Measurements from ENCODE around the gene HOXB2.

The HOXB2 gene

DNA sequence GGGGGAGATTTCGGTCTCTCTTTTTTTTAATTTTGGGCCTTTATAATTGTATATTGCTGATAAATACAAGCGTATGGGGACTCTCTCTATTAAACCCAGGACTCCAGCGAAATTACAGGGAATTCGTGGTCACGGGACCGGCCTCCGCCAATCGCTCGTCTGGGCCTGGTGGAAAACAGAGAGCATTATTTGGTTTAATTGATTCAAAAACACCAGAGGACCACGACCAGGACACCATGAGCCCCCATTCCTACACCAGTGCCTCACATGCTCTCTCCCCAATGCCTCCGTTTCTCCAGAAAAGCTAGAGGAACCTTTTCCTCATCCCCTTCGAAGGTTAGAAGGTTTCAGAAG, at the start of gene HOXB2:
TSS of gene HOXB2 (minus strand) at position 88 of the 354 bp plus-strand sequence. CDS start 198 bp downstream, outside the sequence.
- Histone ChIP-seq H3K27ac (peak within 1 kb of the TSS; percentile 55), H3K36me3 (ENCODE audit: control insufficient read depth, insufficient read depth, low read length) (no peaks in the 10 kb centered on the region), H3K79me2 (no peaks in the 10 kb centered on the region)

GRCh38 chr17:48593840-48594537, 49.1 kb upstream of the HOXB2 start:
- TF ChIP-seq, protein P1, sequence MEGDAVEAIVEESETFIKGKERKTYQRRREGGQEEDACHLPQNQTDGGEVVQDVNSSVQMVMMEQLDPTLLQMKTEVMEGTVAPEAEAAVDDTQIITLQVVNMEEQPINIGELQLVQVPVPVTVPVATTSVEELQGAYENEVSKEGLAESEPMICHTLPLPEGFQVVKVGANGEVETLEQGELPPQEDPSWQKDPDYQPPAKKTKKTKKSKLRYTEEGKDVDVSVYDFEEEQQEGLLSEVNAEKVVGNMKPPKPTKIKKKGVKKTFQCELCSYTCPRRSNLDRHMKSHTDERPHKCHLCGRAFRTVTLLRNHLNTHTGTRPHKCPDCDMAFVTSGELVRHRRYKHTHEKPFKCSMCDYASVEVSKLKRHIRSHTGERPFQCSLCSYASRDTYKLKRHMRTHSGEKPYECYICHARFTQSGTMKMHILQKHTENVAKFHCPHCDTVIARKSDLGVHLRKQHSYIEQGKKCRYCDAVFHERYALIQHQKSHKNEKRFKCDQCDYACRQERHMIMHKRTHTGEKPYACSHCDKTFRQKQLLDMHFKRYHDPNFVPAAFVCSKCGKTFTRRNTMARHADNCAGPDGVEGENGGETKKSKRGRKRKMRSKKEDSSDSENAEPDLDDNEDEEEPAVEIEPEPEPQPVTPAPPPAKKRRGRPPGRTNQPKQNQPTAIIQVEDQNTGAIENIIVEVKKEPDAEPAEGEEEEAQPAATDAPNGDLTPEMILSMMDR (IDR thresholded peaks at IDR 0.05): peak; percentile 50
- Histone ChIP-seq H3K27ac (no peak overlapping the region), H3K36me3 (ENCODE audit: control insufficient read depth, insufficient read depth, low read length) (no peaks in the 10 kb centered on the region), H3K9me3 (ENCODE audit: control insufficient read depth, low read length) (no peaks in the 10 kb centered on the region), H3K4me1 (no peaks in the 10 kb centered on the region), H2AFZ (no peak overlapping the region), H3K27me3 (ENCODE audit: control insufficient read depth, insufficient read depth, low read length) (peaks cover 6% of the 10 kb centered on the region), H3K9ac (no peak overlapping the region), H3K79me2 (no peaks in the 10 kb centered on the region), H3K4me2 (ENCODE audit: low read length) (peak overlapping the region; percentile 97), H3K4me3 (ENCODE audit: low read depth, low read length) (peak overlapping the region; percentile 58)

More for the DNA sequence above, at the start of gene HOXB2:
- Histone ChIP-seq H3K27me3 (ENCODE audit: control insufficient read depth, insufficient read depth, low read length) (no peaks in the 10 kb centered on the region), H2AFZ (no peak within 1 kb of the TSS), H3K4me1 (no peaks in the 10 kb centered on the region), H3K9ac (no peak within 1 kb of the TSS), H3K4me3 (ENCODE audit: low read depth, low read length) (peak within 1 kb of the TSS; percentile 97), H3K4me2 (ENCODE audit: low read length) (peak within 1 kb of the TSS; percentile 65), H3K9me3 (ENCODE audit: control insufficient read depth, low read length) (no peaks in the 10 kb centered on the region)
- TF ChIP-seq, protein P1 (IDR thresholded peaks at IDR 0.05): no peak

- Histone ChIP-seq H3K4me1 (no peaks in the 10 kb centered on the region), H2AFZ (no peak within 1 kb of the TSS), H3K27ac (no peak within 1 kb of the TSS), H3K36me3 (ENCODE audit: control insufficient read depth, insufficient read depth, low read length) (no peaks in the 10 kb centered on the region), H3K9me3 (ENCODE audit: control insufficient read depth, low read length) (no peaks in the 10 kb centered on the region), H3K27me3 (ENCODE audit: control insufficient read depth, insufficient read depth, low read length) (peaks cover 6% of the 10 kb centered on the region), H3K9ac (no peak within 1 kb of the TSS), H3K4me2 (ENCODE audit: low read length) (peak within 1 kb of the TSS; percentile 97), H3K79me2 (no peaks in the 10 kb centered on the region), H3K4me3 (ENCODE audit: low read depth, low read length) (peak within 1 kb of the TSS; percentile 58)
- TF ChIP-seq, protein P1 (IDR thresholded peaks at IDR 0.05): no peak
Observed at GRCh38 chr17:48593126-48593829, 48.4 kb upstream of the HOXB2 start, which contains the start of gene HOXB5. Gene HOXB5, minus strand, starts transcription at chr17:48593779. Its CDS starts 97 bp downstream, at chr17:48593682.

GRCh38 chr17:48592577-48592976, 47.7 kb upstream of the HOXB2 start:
- Histone ChIP-seq H3K4me1 (no peaks in the 10 kb centered on the region), H3K27me3 (ENCODE audit: control insufficient read depth, insufficient read depth, low read length) (peaks cover 3% of the 10 kb centered on the region), H3K27ac (no peak overlapping the region), H3K4me2 (ENCODE audit: low read length) (peak overlapping the region; percentile 42), H3K79me2 (no peaks in the 10 kb centered on the region), H2AFZ (no peak overlapping the region), H3K9me3 (ENCODE audit: control insufficient read depth, low read length) (no peaks in the 10 kb centered on the region), H3K36me3 (ENCODE audit: control insufficient read depth, insufficient read depth, low read length) (no peaks in the 10 kb centered on the region), H3K9ac (no peak overlapping the region), H3K4me3 (ENCODE audit: low read depth, low read length) (peak overlapping the region; percentile 58)
- TF ChIP-seq, protein P1 (IDR thresholded peaks at IDR 0.05): no peak

Data from parathyroid adenoma (tissue), 2 donors.